Endothelial cell (in vitro differentiated cells): Measurements from ENCODE around the gene FRG2. TPM values are rescaled to one million over a fixed set of nuclear protein-coding genes. Genes with fewer than 3 reads are reported as not detected.

Source experiments
- DNase-seq: peaks from one replicate; pipeline ENCODE4 v3.0.0; 2021; ENCODE audit warnings: low spot score
- H3K27ac Mint-ChIP-seq: one replicate; pipeline ENCODE4 v1.8.0; 2021; ENCODE audit warnings: mixed read lengths, inconsistent platforms; ENCODE audit not compliant: unreplicated experiment
- H3K27me3 Mint-ChIP-seq: one replicate; pipeline ENCODE4 v1.8.0; 2021; ENCODE audit warnings: mild to moderate bottlenecking, moderate library complexity, mixed read lengths, inconsistent platforms; ENCODE audit not compliant: unreplicated experiment
- H3K36me3 Mint-ChIP-seq: one replicate; pipeline ENCODE4 v1.8.0; 2021; ENCODE audit warnings: mild to moderate bottlenecking, low read depth, mixed read lengths, inconsistent platforms; ENCODE audit not compliant: unreplicated experiment
- H3K4me1 Mint-ChIP-seq: one replicate; pipeline ENCODE4 v1.8.0; 2021; ENCODE audit warnings: mild to moderate bottlenecking, mixed read lengths, inconsistent platforms; ENCODE audit not compliant: unreplicated experiment
- H3K4me3 Mint-ChIP-seq: one replicate; pipeline ENCODE4 v1.8.0; 2021; ENCODE audit warnings: mild to moderate bottlenecking, mixed read lengths, inconsistent platforms; ENCODE audit not compliant: unreplicated experiment
- H3K9me3 Mint-ChIP-seq: one replicate; pipeline ENCODE4 v1.8.0; 2021; ENCODE audit warnings: mixed read lengths, inconsistent platforms; ENCODE audit not compliant: unreplicated experiment
- CTCF ChIP-seq: fragments of 200-600 bp; sonication (generic); IDR thresholded peaks from one replicate; pipeline ENCODE4 v1.5.0; 2021; ENCODE audit warnings: antibody characterized with exemption; ENCODE audit not compliant: unreplicated experiment
- total RNA-seq: library from RNA; stranded (reverse); fragmentation: NEBNext Ultra II Directional; extraction: Animal tissue kit (Norgen Biotek cat#: 25700); gene quantifications from one replicate; pipeline ENCODE4 v1.2.1, GENCODE V29; 2021; ENCODE audit not compliant: unreplicated experiment

Gene FRG2
- total RNA-seq, 1 donor from 2014 or later, result not detected

GRCh38 chr4:190019023-190019858 lies 7.8 kb downstream of the FRG2 start:
- Mint-ChIP-seq H3K36me3 (peaks cover 14% of the 10 kb centered on the region), H3K4me1 (peaks cover 46% of the 10 kb centered on the region), H3K27me3 (peaks cover 46% of the 10 kb centered on the region), H3K27ac (peak overlapping the region; percentile 83), H3K4me3 (peak overlapping the region; percentile 72), H3K9me3 (no peaks in the 10 kb centered on the region)
- peak; percentile 41 for DNase-seq
- TF ChIP-seq CTCF, result no peak

GRCh38 chr4:190018201-190018920 lies 8.7 kb downstream of the FRG2 start:
- no peak for DNase-seq
- no peak overlapping the region for H3K27ac Mint-ChIP-seq
- H3K36me3 Mint-ChIP-seq, result peaks cover 17% of the 10 kb centered on the region
- H3K4me1 Mint-ChIP-seq, result peaks cover 46% of the 10 kb centered on the region
- H3K27me3 Mint-ChIP-seq, result peaks cover 49% of the 10 kb centered on the region
- no peaks in the 10 kb centered on the region for H3K9me3 Mint-ChIP-seq
- H3K4me3 Mint-ChIP-seq, result no peak overlapping the region
- no peak for TF ChIP-seq CTCF

- no peak for TF ChIP-seq CTCF
- Mint-ChIP-seq H3K9me3 (no peaks in the 10 kb centered on the region), H3K4me1 (peaks cover 46% of the 10 kb centered on the region), H3K4me3 (peak overlapping the region; percentile 80), H3K36me3 (peaks cover 17% of the 10 kb centered on the region), H3K27me3 (peaks cover 46% of the 10 kb centered on the region), H3K27ac (no peak overlapping the region)
- peak; percentile 21 for DNase-seq
Observed at GRCh38 chr4:190017357-190018200, 9.5 kb downstream of the FRG2 start.

- peaks cover 46% of the 10 kb centered on the region for H3K4me1 Mint-ChIP-seq
- H3K36me3 Mint-ChIP-seq, result peaks cover 17% of the 10 kb centered on the region
- H3K9me3 Mint-ChIP-seq, result no peaks in the 10 kb centered on the region
- no peak for TF ChIP-seq CTCF
- H3K27me3 Mint-ChIP-seq, result peaks cover 46% of the 10 kb centered on the region
- peak overlapping the region; percentile 62 for H3K4me3 Mint-ChIP-seq
- DNase-seq, result no peak
- H3K27ac Mint-ChIP-seq, result peak overlapping the region; percentile 12
Observed at GRCh38 chr4:190016369-190017289, 10.4 kb downstream of the FRG2 start.
